HG03064 (cell line): ENCODE measurements around the gene SELENOM.
A peak's percentile ranks its signal among the peaks of the same experiment; 100 is the strongest.

Source experiments
- ATAC-seq: cut with Tn5 transposase; IDR thresholded peaks from one replicate; pipeline ENCODE4 v1.9.1; 2021; ENCODE audit warnings: low read depth; ENCODE audit not compliant: unreplicated experiment

The SELENOM gene

GRCh38 chr22:31093086-31093850, 14.1 kb downstream of the SELENOM start:
- ATAC-seq: no peak

GRCh38 chr22:31092161-31092560, 15.2 kb downstream of the SELENOM start:
- no peak for ATAC-seq

GRCh38 chr22:31091106-31091975, 16.0 kb downstream of the SELENOM start:
- no peak for ATAC-seq

GRCh38 chr22:31090217-31091085, 16.9 kb downstream of the SELENOM start:
- no peak for ATAC-seq

- no peak for ATAC-seq
Observed at GRCh38 chr22:31089160-31090100, 17.9 kb downstream of the SELENOM start.

GRCh38 chr22:31088233-31088986, 19.0 kb downstream of the SELENOM start:
- no peak for ATAC-seq

- ATAC-seq: no peak
Observed at GRCh38 chr22:31087744-31088215, 19.6 kb downstream of the SELENOM start.

GRCh38 chr22:31086703-31087330, 20.6 kb downstream of the SELENOM start:
- ATAC-seq: no peak

- ATAC-seq: no peak
Observed at GRCh38 chr22:31085928-31086327, 21.4 kb downstream of the SELENOM start.

- ATAC-seq: no peak
Observed at GRCh38 chr22:31085493-31085824, 21.9 kb downstream of the SELENOM start.

GRCh38 chr22:31084811-31085492, 22.4 kb downstream of the SELENOM start:
- peak; percentile 57 for ATAC-seq

GRCh38 chr22:31083923-31084810, 23.2 kb downstream of the SELENOM start:
- ATAC-seq: no peak

- ATAC-seq: no peak
Observed at GRCh38 chr22:31083377-31083768, 24.0 kb downstream of the SELENOM start.

- ATAC-seq: no peak
Observed at GRCh38 chr22:31082606-31083376, 24.6 kb downstream of the SELENOM start.

- no peak for ATAC-seq
Observed at GRCh38 chr22:31081963-31082605, 25.3 kb downstream of the SELENOM start.
